ENCODE data around the gene TTC19.

TTC19 gene

GRCh38 chr17:15963670-15964110, 35.9 kb upstream of the TTC19 start:
- Histone ChIP-seq H3K27me3 (ENCODE audit: insufficient read depth, poor library complexity, severe bottlenecking) (no peaks in the 10 kb centered on the region), H3K4me3 (replicated peaks; ENCODE audit: insufficient read depth, low read length) (no peak overlapping the region), H3K27ac (replicated peaks) (no peak overlapping the region)
- TF ChIP-seq CTCF (IDR thresholded peaks at IDR 0.05; ENCODE audit: insufficient read depth, low read length) (no peak), POLR2AphosphoS5 (IDR thresholded peaks at IDR 0.05; ENCODE audit: low read depth) (no peak), SPI1 (IDR thresholded peaks at IDR 0.05; ENCODE audit: borderline replicate concordance, low read depth) (no peak), GABPA (IDR thresholded peaks at IDR 0.05; ENCODE audit: low read depth) (no peak)
- TF ChIP-seq, protein P1, sequence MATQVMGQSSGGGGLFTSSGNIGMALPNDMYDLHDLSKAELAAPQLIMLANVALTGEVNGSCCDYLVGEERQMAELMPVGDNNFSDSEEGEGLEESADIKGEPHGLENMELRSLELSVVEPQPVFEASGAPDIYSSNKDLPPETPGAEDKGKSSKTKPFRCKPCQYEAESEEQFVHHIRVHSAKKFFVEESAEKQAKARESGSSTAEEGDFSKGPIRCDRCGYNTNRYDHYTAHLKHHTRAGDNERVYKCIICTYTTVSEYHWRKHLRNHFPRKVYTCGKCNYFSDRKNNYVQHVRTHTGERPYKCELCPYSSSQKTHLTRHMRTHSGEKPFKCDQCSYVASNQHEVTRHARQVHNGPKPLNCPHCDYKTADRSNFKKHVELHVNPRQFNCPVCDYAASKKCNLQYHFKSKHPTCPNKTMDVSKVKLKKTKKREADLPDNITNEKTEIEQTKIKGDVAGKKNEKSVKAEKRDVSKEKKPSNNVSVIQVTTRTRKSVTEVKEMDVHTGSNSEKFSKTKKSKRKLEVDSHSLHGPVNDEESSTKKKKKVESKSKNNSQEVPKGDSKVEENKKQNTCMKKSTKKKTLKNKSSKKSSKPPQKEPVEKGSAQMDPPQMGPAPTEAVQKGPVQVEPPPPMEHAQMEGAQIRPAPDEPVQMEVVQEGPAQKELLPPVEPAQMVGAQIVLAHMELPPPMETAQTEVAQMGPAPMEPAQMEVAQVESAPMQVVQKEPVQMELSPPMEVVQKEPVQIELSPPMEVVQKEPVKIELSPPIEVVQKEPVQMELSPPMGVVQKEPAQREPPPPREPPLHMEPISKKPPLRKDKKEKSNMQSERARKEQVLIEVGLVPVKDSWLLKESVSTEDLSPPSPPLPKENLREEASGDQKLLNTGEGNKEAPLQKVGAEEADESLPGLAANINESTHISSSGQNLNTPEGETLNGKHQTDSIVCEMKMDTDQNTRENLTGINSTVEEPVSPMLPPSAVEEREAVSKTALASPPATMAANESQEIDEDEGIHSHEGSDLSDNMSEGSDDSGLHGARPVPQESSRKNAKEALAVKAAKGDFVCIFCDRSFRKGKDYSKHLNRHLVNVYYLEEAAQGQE (IDR thresholded peaks at IDR 0.05; ENCODE audit: insufficient replicate concordance, low read depth) = no peak
- no peak for DNase-seq (ENCODE audit: low read depth in 1 of 2, low spot score in 1 of 2)

DNA sequence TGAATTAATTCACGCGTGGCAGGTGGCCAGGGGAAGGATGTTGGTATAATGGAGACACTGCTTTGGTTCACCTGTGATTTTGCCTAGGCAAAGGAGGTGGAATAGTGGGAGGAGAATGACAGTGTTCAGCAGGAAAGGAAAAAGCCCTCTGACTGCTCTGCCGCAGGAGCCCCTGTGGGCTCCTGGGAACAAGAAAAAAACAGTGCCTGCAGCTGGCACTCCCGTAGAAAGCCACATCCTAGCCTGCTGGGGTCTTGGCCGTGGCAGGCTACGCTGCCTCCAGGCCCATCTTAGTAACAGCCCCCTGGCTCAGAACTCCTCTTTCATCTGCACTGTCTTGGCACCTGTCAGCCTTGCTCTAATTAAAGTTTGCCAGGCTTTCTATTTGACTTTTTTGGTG, 34.1 kb upstream of the TTC19 start:
- TF ChIP-seq GABPA (IDR thresholded peaks at IDR 0.05; ENCODE audit: low read depth) = no peak
- TF ChIP-seq POLR2AphosphoS5 (IDR thresholded peaks at IDR 0.05; ENCODE audit: low read depth) = no peak
- no peak for TF ChIP-seq SPI1 (IDR thresholded peaks at IDR 0.05; ENCODE audit: borderline replicate concordance, low read depth)
- H3K27me3 ChIP-seq (ENCODE audit: insufficient read depth, poor library complexity, severe bottlenecking) = no peaks in the 10 kb centered on the region
- no peak for DNase-seq (ENCODE audit: low read depth in 1 of 2, low spot score in 1 of 2)
- no peak overlapping the region for H3K4me3 ChIP-seq (replicated peaks; ENCODE audit: insufficient read depth, low read length)
- H3K27ac ChIP-seq (replicated peaks) = peak overlapping the region; percentile 80

- Histone ChIP-seq H3K27ac (replicated peaks) (peak overlapping the region; percentile 80), H3K27me3 (ENCODE audit: insufficient read depth, poor library complexity, severe bottlenecking) (no peaks in the 10 kb centered on the region), H3K4me3 (replicated peaks; ENCODE audit: insufficient read depth, low read length) (no peak overlapping the region)
- peak in 1 of 2 experiments; percentile 27 for DNase-seq (ENCODE audit: low read depth in 1 of 2, low spot score in 1 of 2)
- TF ChIP-seq SPI1 (IDR thresholded peaks at IDR 0.05; ENCODE audit: borderline replicate concordance, low read depth) (no peak), POLR2AphosphoS5 (IDR thresholded peaks at IDR 0.05; ENCODE audit: low read depth) (no peak), CTCF (IDR thresholded peaks at IDR 0.05; ENCODE audit: insufficient read depth, low read length) (no peak)
- TF ChIP-seq, protein P1 (IDR thresholded peaks at IDR 0.05; ENCODE audit: insufficient replicate concordance, low read depth) = no peak
These were observed 33.3 kb upstream of the TTC19 start for GRCh38 chr17:15966183-15966878.

DNA sequence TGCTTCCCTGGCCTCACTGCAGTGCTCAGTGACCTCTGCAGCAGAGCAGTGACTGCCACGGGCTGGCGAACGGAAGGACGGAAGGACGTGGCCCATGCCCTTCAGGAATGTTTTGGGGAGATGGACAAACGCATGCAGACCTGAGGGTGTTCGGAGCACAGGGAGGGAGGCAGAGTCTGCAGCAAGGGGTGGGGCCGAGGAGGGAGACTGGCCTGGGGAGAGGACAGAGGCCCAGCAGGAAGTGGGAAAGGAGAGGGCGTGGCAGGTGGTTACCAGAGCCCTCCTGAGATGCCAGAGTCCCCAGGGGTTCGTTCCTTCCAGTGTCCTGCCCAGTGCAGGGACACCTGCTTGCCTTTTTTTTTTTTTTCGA, 32.8 kb upstream of the TTC19 start:
- Histone ChIP-seq H3K4me3 (replicated peaks; ENCODE audit: insufficient read depth, low read length) (no peak overlapping the region), H3K27ac (replicated peaks) (peak overlapping the region; percentile 80), H3K27me3 (ENCODE audit: insufficient read depth, poor library complexity, severe bottlenecking) (no peaks in the 10 kb centered on the region)
- peak in 1 of 2 experiments; percentile 33 for DNase-seq (ENCODE audit: low read depth in 1 of 2, low spot score in 1 of 2)
- TF ChIP-seq POLR2AphosphoS5 (IDR thresholded peaks at IDR 0.05; ENCODE audit: low read depth) (no peak), CTCF (IDR thresholded peaks at IDR 0.05; ENCODE audit: insufficient read depth, low read length) (no peak), GABPA (IDR thresholded peaks at IDR 0.05; ENCODE audit: low read depth) (no peak), SPI1 (IDR thresholded peaks at IDR 0.05; ENCODE audit: borderline replicate concordance, low read depth) (no peak)
- TF ChIP-seq, protein P1 (IDR thresholded peaks at IDR 0.05; ENCODE audit: insufficient replicate concordance, low read depth) = no peak
